ENCODE measurements around the gene LONP1. TPM values are rescaled to one million over a fixed set of nuclear protein-coding genes. Genes with fewer than 3 reads are reported as not detected.

Gene LONP1
- total RNA-seq, 4 donors from 2014 or later: 40.9 to 81.7 (median 61.2) TPM

GRCh38 chr19:5693195-5694166 lies 26.5 kb downstream of the LONP1 start:
- DNase-seq (ENCODE audit: low spot score in 2 of 2): peak in 1 of 2 donors; percentile 86
- TF ChIP-seq CTCF (IDR thresholded peaks at IDR 0.05) (no peak), POLR2A (IDR thresholded peaks at IDR 0.05) (no peak)
- intact Hi-C loops (cut with DNase I; ENCODE audit: low total_unique reads): no loop called here
- no peak overlapping the region for H3K4me3 ChIP-seq (ENCODE audit: low read depth, poor library complexity, severe bottlenecking)
- WGBS, 2 donors: 86 to 87% methylated on average over 34 to 35 of the region's 39 CpGs

GRCh38 chr19:5692723-5693194 lies 27.2 kb downstream of the LONP1 start:
- no peak overlapping the region for H3K4me3 ChIP-seq (ENCODE audit: low read depth, poor library complexity, severe bottlenecking)
- intact Hi-C loops (cut with DNase I; ENCODE audit: low total_unique reads): no loop called here
- no peak for DNase-seq (ENCODE audit: low spot score in 2 of 2)
- TF ChIP-seq CTCF (IDR thresholded peaks at IDR 0.05) (no peak), POLR2A (IDR thresholded peaks at IDR 0.05) (no peak)
- 75 to 77% methylated on average over 7 of the region's 7 CpGs for whole genome bisulfite sequencing, 2 donors

GRCh38 chr19:5691822-5692722 lies 27.9 kb downstream of the LONP1 start:
- TF ChIP-seq POLR2A (IDR thresholded peaks at IDR 0.05): no peak
- no peak for TF ChIP-seq CTCF (IDR thresholded peaks at IDR 0.05)
- DNase-seq (ENCODE audit: low spot score in 2 of 2): peak in 1 of 2 donors; percentile 85
- 45 to 52% methylated on average over 33 to 42 of the region's 42 CpGs for WGBS, 2 donors
- no peak overlapping the region for H3K4me3 ChIP-seq (ENCODE audit: low read depth, poor library complexity, severe bottlenecking)
- intact Hi-C loops (cut with DNase I; ENCODE audit: low total_unique reads): no loop called here

GRCh38 chr19:5690955-5691821 lies 28.8 kb downstream of the LONP1 start:
- TF ChIP-seq CTCF (IDR thresholded peaks at IDR 0.05) (no peak), POLR2A (IDR thresholded peaks at IDR 0.05) (no peak)
- H3K4me3 ChIP-seq (ENCODE audit: low read depth, poor library complexity, severe bottlenecking): peak overlapping the region; percentile 96
- peak in 1 of 2 donors; percentile 93 for DNase-seq (ENCODE audit: low spot score in 2 of 2)
- 6 to 9% methylated on average over 50 to 53 of the region's 54 CpGs for WGBS, 2 donors
- intact Hi-C loops (cut with DNase I; ENCODE audit: low total_unique reads): no loop called here

Data from lower leg skin (tissue), 4 donors.